HEK293 (cell line): ENCODE results near the gene ZNF530.

Source experiments
- GLIS2 ChIP-seq: fragments of 450-650 bp; formaldehyde crosslinking; IDR thresholded peaks from 2 replicates; pipeline ENCODE4 v1.5.1; 2016; ENCODE audit warnings: missing biosample characterization, missing genetic modification characterization
- KLF8 ChIP-seq: fragments of 450-650 bp; formaldehyde crosslinking; IDR thresholded peaks from 2 replicates; pipeline ENCODE4 v1.5.1; 2016; ENCODE audit warnings: missing biosample characterization, missing genetic modification characterization
- MEIS1 ChIP-seq: sonication (generic); formaldehyde crosslinking; IDR thresholded peaks from 2 replicates; pipeline ENCODE4 v1.8.1; 2022; ENCODE audit warnings: missing genetic modification reagents, mild to moderate bottlenecking, borderline replicate concordance
- REPIN1 ChIP-seq: fragments of 450-650 bp; formaldehyde crosslinking; IDR thresholded peaks from 2 replicates; pipeline ENCODE4 v1.5.1; 2017; ENCODE audit warnings: missing biosample characterization, missing genetic modification characterization, low read depth
- ZEB2 ChIP-seq: fragments of 450-650 bp; formaldehyde crosslinking; IDR thresholded peaks from 2 replicates; pipeline ENCODE4 v1.5.1; 2016; ENCODE audit warnings: missing biosample characterization, missing genetic modification characterization
- ZNF10 ChIP-seq: fragments of 450-650 bp; formaldehyde crosslinking; IDR thresholded peaks from 2 replicates; pipeline ENCODE4 v1.5.1; 2017; ENCODE audit warnings: missing biosample characterization, missing genetic modification characterization
- ZNF138 ChIP-seq: fragments of 450-650 bp; formaldehyde crosslinking; IDR thresholded peaks from 2 replicates; pipeline ENCODE4 v1.5.1; 2016; ENCODE audit warnings: missing biosample characterization, missing genetic modification characterization, borderline replicate concordance
- ZNF140 ChIP-seq: fragments of 450-650 bp; formaldehyde crosslinking; IDR thresholded peaks from 2 replicates; pipeline ENCODE4 v1.5.1; 2016; ENCODE audit warnings: missing biosample characterization, missing genetic modification characterization
- ZNF157 ChIP-seq: fragments of 450-650 bp; formaldehyde crosslinking; IDR thresholded peaks from 2 replicates; pipeline ENCODE4 v1.5.1; 2016; ENCODE audit warnings: missing biosample characterization, missing genetic modification characterization
- ZNF175 ChIP-seq: fragments of 450-650 bp; formaldehyde crosslinking; IDR thresholded peaks from 2 replicates; pipeline ENCODE4 v1.5.1; 2016; ENCODE audit warnings: missing biosample characterization, missing genetic modification characterization
- ZNF19 ChIP-seq: fragments of 450-650 bp; formaldehyde crosslinking; IDR thresholded peaks from 2 replicates; pipeline ENCODE4; 2016; ENCODE audit warnings: missing biosample characterization, missing genetic modification characterization, low read depth
- ZNF221 ChIP-seq: fragments of 450-650 bp; formaldehyde crosslinking; IDR thresholded peaks from 2 replicates; pipeline ENCODE4 v1.5.1; 2017; ENCODE audit warnings: missing biosample characterization, missing genetic modification characterization, borderline replicate concordance
- ZNF341 ChIP-seq: fragments of 450-650 bp; formaldehyde crosslinking; IDR thresholded peaks from 2 replicates; pipeline ENCODE4; 2016; ENCODE audit warnings: low read depth, missing biosample characterization, missing genetic modification characterization
- ZNF548 ChIP-seq: fragments of 450-650 bp; formaldehyde crosslinking; IDR thresholded peaks from 2 replicates; pipeline ENCODE4 v1.5.1; 2016; ENCODE audit warnings: missing biosample characterization, missing genetic modification characterization
- ZNF549 ChIP-seq: fragments of 450-650 bp; IDR thresholded peaks from 2 replicates; pipeline ENCODE4 v1.5.1; 2018; ENCODE audit warnings: missing biosample characterization, missing genetic modification characterization, mild to moderate bottlenecking, inconsistent platforms, moderate library complexity
- ZNF621 ChIP-seq: fragments of 450-650 bp; formaldehyde crosslinking; IDR thresholded peaks from 2 replicates; pipeline ENCODE4 v1.5.1; 2017; ENCODE audit warnings: missing biosample characterization, missing genetic modification characterization
- ZNF776 ChIP-seq: fragments of 450-650 bp; formaldehyde crosslinking; IDR thresholded peaks from 2 replicates; pipeline ENCODE4 v1.5.0; 2017; ENCODE audit warnings: missing biosample characterization, missing genetic modification characterization, borderline replicate concordance
- ZNF785 ChIP-seq: fragments of 450-650 bp; formaldehyde crosslinking; IDR thresholded peaks from 2 replicates; pipeline ENCODE4 v1.5.1; 2016; ENCODE audit warnings: missing biosample characterization, missing genetic modification characterization
- ZNF791 ChIP-seq: fragments of 450-650 bp; formaldehyde crosslinking; IDR thresholded peaks from 2 replicates; pipeline ENCODE4 v1.5.1; 2016; ENCODE audit warnings: missing biosample characterization, missing genetic modification characterization
- ZNF843 ChIP-seq: fragments of 450-650 bp; formaldehyde crosslinking; IDR thresholded peaks from 2 replicates; pipeline ENCODE4 v1.5.1; 2016; ENCODE audit warnings: missing biosample characterization, missing genetic modification characterization
- TF ChIP-seq, protein P1 (sequence below): fragments of 450-650 bp; formaldehyde crosslinking; IDR thresholded peaks from 2 replicates; pipeline ENCODE4 v1.5.1; 2016; ENCODE audit warnings: missing biosample characterization, missing genetic modification characterization
- TF ChIP-seq, protein P2 (sequence below): fragments of 450-650 bp; formaldehyde crosslinking; IDR thresholded peaks from 2 replicates; pipeline ENCODE4 v1.5.1; 2017; ENCODE audit warnings: missing biosample characterization, missing genetic modification characterization
- TF ChIP-seq, protein P3 (sequence below): fragments of 450-650 bp; formaldehyde crosslinking; IDR thresholded peaks from 2 replicates; pipeline ENCODE4 v1.5.1; 2016; ENCODE audit warnings: missing biosample characterization, missing genetic modification characterization
- TF ChIP-seq, protein P4 (sequence below): fragments of 450-650 bp; formaldehyde crosslinking; IDR thresholded peaks from 2 replicates; pipeline ENCODE4 v1.5.1; 2016; ENCODE audit warnings: missing biosample characterization, missing genetic modification characterization
- TF ChIP-seq, protein P5 (sequence below): fragments of 450-650 bp; formaldehyde crosslinking; IDR thresholded peaks from 2 replicates; pipeline ENCODE4 v1.5.1; 2017; ENCODE audit warnings: missing biosample characterization, missing genetic modification characterization
- TF ChIP-seq, protein P6 (sequence below): fragments of 450-650 bp; formaldehyde crosslinking; IDR thresholded peaks from 2 replicates; pipeline ENCODE4 v1.5.1; 2016; ENCODE audit warnings: missing biosample characterization, missing genetic modification characterization, borderline replicate concordance
- TF ChIP-seq, protein P7 (sequence below): fragments of 450-650 bp; IDR thresholded peaks from 2 replicates; pipeline ENCODE4 v1.5.1; 2018; ENCODE audit warnings: missing biosample characterization, mild to moderate bottlenecking, missing genetic modification characterization
- TF ChIP-seq, protein P8 (sequence below): fragments of 450-650 bp; formaldehyde crosslinking; IDR thresholded peaks from 2 replicates; pipeline ENCODE4 v1.5.1; 2016; ENCODE audit warnings: missing biosample characterization, missing genetic modification characterization

ZNF530 gene

DNA sequence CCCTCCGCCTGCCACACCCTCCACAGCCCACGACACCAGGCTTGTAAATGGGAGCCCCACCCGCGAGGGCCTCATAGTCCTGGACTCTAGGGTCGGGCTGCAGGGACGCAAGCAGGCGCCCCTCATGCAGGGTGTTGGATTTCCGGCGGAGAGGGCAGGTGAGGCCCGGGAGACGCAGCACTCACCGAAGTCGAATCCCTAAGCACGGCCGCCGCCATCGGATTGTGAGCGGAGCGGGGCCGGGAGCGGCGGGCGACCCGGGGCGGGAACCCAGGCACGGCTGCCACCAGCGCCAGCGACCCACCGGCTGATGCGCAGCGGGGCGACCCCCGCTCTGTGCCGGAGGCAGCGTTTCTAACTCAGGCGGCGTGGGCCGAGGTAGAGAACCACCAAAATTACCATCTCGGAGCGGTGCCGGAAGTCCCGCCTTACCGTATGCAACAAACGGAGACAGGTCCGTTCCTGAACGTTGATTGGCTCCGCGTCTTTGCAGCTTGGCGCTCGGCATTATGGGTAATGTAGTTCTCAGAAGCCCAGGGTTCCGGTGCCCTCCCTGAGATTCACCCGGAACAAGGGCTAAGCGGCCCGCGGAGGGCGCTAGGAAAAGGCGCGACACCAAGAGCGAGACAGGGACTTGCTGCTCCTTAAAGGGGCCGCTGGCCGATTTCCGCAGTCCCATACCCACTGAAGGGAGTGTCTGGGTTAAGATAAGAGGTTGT lies 21.0 kb upstream of the ZNF530 start, which contains the start of gene ZNF416 (continued):
- TF ChIP-seq, protein P1, sequence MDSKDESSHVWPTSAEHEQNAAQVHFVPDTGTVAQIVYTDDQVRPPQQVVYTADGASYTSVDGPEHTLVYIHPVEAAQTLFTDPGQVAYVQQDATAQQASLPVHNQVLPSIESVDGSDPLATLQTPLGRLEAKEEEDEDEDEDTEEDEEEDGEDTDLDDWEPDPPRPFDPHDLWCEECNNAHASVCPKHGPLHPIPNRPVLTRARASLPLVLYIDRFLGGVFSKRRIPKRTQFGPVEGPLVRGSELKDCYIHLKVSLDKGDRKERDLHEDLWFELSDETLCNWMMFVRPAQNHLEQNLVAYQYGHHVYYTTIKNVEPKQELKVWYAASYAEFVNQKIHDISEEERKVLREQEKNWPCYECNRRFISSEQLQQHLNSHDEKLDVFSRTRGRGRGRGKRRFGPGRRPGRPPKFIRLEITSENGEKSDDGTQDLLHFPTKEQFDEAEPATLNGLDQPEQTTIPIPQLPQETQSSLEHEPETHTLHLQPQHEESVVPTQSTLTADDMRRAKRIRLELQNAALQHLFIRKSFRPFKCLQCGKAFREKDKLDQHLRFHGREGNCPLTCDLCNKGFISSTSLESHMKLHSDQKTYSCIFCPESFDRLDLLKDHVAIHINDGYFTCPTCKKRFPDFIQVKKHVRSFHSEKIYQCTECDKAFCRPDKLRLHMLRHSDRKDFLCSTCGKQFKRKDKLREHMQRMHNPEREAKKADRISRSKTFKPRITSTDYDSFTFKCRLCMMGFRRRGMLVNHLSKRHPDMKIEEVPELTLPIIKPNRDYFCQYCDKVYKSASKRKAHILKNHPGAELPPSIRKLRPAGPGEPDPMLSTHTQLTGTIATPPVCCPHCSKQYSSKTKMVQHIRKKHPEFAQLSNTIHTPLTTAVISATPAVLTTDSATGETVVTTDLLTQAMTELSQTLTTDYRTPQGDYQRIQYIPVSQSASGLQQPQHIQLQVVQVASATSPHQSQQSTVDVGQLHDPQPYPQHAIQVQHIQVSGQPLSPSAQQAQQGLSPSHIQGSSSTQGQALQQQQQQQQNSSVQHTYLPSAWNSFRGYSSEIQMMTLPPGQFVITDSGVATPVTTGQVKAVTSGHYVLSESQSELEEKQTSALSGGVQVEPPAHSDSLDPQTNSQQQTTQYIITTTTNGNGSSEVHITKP (tag by site-specific recombination), result no peak
- no peak for TF ChIP-seq ZNF843 (tag by site-specific recombination)
- no peak for TF ChIP-seq REPIN1 (tag by site-specific recombination)
- TF ChIP-seq KLF8 (tag by site-specific recombination), result no peak
- no peak for TF ChIP-seq ZNF549 (tag by site-specific recombination)
- no peak for TF ChIP-seq ZNF19 (tag by site-specific recombination)
- TF ChIP-seq, protein P2, sequence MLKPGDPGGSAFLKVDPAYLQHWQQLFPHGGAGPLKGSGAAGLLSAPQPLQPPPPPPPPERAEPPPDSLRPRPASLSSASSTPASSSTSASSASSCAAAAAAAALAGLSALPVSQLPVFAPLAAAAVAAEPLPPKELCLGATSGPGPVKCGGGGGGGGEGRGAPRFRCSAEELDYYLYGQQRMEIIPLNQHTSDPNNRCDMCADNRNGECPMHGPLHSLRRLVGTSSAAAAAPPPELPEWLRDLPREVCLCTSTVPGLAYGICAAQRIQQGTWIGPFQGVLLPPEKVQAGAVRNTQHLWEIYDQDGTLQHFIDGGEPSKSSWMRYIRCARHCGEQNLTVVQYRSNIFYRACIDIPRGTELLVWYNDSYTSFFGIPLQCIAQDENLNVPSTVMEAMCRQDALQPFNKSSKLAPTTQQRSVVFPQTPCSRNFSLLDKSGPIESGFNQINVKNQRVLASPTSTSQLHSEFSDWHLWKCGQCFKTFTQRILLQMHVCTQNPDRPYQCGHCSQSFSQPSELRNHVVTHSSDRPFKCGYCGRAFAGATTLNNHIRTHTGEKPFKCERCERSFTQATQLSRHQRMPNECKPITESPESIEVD (tag by site-specific recombination), result no peak
- TF ChIP-seq, protein P3, sequence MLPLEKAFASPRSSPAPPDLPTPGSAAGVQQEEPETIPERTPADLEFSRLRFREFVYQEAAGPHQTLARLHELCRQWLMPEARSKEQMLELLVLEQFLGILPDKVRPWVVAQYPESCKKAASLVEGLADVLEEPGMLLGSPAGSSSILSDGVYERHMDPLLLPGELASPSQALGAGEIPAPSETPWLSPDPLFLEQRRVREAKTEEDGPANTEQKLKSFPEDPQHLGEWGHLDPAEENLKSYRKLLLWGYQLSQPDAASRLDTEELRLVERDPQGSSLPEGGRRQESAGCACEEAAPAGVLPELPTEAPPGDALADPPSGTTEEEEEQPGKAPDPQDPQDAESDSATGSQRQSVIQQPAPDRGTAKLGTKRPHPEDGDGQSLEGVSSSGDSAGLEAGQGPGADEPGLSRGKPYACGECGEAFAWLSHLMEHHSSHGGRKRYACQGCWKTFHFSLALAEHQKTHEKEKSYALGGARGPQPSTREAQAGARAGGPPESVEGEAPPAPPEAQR (tag by site-specific recombination), result no peak
- no peak for TF ChIP-seq ZNF548 (tag by site-specific recombination)
- TF ChIP-seq ZNF776, result no peak
- no peak for TF ChIP-seq ZNF10
- no peak for TF ChIP-seq ZNF341 (tag by site-specific recombination)
- TF ChIP-seq ZNF785 (tag by site-specific recombination), result no peak
- TF ChIP-seq, protein P4, sequence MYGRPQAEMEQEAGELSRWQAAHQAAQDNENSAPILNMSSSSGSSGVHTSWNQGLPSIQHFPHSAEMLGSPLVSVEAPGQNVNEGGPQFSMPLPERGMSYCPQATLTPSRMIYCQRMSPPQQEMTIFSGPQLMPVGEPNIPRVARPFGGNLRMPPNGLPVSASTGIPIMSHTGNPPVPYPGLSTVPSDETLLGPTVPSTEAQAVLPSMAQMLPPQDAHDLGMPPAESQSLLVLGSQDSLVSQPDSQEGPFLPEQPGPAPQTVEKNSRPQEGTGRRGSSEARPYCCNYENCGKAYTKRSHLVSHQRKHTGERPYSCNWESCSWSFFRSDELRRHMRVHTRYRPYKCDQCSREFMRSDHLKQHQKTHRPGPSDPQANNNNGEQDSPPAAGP, result no peak
- TF ChIP-seq, protein P5, sequence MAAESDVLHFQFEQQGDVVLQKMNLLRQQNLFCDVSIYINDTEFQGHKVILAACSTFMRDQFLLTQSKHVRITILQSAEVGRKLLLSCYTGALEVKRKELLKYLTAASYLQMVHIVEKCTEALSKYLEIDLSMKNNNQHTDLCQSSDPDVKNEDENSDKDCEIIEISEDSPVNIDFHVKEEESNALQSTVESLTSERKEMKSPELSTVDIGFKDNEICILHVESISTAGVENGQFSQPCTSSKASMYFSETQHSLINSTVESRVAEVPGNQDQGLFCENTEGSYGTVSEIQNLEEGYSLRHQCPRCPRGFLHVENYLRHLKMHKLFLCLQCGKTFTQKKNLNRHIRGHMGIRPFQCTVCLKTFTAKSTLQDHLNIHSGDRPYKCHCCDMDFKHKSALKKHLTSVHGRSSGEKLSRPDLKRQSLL (tag by site-specific recombination), result no peak
- TF ChIP-seq ZEB2 (tag by site-specific recombination), result peak; percentile 85
- TF ChIP-seq, protein P6, sequence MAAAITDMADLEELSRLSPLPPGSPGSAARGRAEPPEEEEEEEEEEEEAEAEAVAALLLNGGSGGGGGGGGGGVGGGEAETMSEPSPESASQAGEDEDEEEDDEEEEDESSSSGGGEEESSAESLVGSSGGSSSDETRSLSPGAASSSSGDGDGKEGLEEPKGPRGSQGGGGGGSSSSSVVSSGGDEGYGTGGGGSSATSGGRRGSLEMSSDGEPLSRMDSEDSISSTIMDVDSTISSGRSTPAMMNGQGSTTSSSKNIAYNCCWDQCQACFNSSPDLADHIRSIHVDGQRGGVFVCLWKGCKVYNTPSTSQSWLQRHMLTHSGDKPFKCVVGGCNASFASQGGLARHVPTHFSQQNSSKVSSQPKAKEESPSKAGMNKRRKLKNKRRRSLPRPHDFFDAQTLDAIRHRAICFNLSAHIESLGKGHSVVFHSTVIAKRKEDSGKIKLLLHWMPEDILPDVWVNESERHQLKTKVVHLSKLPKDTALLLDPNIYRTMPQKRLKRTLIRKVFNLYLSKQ, result no peak
- TF ChIP-seq ZNF621 (tag by site-specific recombination), result no peak
- TF ChIP-seq, protein P7, sequence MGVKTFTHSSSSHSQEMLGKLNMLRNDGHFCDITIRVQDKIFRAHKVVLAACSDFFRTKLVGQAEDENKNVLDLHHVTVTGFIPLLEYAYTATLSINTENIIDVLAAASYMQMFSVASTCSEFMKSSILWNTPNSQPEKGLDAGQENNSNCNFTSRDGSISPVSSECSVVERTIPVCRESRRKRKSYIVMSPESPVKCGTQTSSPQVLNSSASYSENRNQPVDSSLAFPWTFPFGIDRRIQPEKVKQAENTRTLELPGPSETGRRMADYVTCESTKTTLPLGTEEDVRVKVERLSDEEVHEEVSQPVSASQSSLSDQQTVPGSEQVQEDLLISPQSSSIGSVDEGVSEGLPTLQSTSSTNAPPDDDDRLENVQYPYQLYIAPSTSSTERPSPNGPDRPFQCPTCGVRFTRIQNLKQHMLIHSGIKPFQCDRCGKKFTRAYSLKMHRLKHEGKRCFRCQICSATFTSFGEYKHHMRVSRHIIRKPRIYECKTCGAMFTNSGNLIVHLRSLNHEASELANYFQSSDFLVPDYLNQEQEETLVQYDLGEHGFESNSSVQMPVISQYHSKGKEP (tag by site-specific recombination), result peak; percentile 83
- no peak for TF ChIP-seq ZNF138 (tag by site-specific recombination)
- TF ChIP-seq ZNF157 (tag by site-specific recombination), result no peak
- TF ChIP-seq ZNF140 (tag by site-specific recombination), result no peak
- TF ChIP-seq ZNF221 (tag by site-specific recombination), result no peak
- no peak for TF ChIP-seq ZNF791 (tag by site-specific recombination)
- no peak for TF ChIP-seq GLIS2 (tag by site-specific recombination)
- no peak for TF ChIP-seq ZNF175 (tag by site-specific recombination)
- TF ChIP-seq, protein P8, sequence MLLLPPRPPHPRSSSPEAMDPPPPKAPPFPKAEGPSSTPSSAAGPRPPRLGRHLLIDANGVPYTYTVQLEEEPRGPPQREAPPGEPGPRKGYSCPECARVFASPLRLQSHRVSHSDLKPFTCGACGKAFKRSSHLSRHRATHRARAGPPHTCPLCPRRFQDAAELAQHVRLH (tag by site-specific recombination), result peak; percentile 54
- TF ChIP-seq MEIS1, result no peak
